Measurements from ENCODE around the gene TEX36.

DNA sequence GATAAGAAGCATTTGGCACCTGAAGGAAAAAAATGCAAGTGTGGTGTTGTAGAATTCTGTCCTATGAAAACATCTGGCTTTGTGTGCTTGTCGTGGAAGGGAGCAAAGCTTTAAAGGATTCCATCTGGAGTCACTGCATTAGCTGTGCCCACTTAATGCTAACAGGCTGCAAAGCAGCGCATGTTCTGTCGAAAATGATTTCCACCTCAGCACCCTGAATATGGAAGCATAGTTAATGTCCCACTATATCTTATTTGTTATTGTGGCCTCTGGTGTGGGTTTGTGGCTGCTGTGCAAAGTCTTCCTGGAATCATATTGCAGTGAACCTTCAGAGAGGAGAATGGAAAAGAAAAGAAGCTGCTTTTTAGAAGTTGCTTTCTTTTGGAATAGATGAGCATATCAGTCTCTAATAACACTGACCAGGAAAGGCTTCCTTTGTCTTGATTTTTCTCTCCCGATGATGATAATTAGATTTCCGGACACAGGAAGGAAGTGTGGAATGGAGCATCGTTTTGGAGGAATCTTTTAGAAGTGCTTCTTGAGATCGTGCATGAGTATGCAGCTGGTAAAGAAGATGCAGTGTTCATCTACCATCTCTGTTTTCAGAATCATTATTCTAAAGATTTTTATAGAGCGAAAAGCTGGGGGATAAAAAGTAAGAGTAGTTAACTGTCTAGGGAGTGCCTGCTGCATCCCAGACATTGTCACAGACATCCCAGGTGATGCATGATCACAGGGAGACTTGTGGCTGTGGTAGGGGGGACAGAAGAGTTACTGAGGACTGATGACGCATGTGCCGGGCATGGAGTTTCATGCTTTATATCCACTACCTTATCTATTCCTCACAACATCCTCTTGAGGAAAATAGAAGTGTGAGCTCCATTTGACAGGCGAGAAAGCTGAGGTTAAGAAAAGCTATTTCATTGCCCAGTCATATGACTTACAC, 54.6 kb downstream of the TEX36 start:
- TF ChIP-seq, protein P1, sequence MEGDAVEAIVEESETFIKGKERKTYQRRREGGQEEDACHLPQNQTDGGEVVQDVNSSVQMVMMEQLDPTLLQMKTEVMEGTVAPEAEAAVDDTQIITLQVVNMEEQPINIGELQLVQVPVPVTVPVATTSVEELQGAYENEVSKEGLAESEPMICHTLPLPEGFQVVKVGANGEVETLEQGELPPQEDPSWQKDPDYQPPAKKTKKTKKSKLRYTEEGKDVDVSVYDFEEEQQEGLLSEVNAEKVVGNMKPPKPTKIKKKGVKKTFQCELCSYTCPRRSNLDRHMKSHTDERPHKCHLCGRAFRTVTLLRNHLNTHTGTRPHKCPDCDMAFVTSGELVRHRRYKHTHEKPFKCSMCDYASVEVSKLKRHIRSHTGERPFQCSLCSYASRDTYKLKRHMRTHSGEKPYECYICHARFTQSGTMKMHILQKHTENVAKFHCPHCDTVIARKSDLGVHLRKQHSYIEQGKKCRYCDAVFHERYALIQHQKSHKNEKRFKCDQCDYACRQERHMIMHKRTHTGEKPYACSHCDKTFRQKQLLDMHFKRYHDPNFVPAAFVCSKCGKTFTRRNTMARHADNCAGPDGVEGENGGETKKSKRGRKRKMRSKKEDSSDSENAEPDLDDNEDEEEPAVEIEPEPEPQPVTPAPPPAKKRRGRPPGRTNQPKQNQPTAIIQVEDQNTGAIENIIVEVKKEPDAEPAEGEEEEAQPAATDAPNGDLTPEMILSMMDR (IDR thresholded peaks at IDR 0.05; ENCODE audit: low read length) = no peak
- TF ChIP-seq EZH2 (IDR thresholded peaks at IDR 0.05; ENCODE audit: borderline replicate concordance, low read length) = no peak
